Stimulated activated CD4-positive, alpha-beta T cell treated with anti-CD3 and anti-CD28 coated beads, TNF-alpha, amount 100 ng/mL, for 24 hours (primary cell): ENCODE data around the gene ZNF662.

Source experiments
- DNase-seq, 3 experiments: peaks; one replicate each; pipeline ENCODE4 v3.0.0-alpha.2; 2020; ENCODE audit warnings: low read depth in 3 of 3

The ZNF662 gene

GRCh38 chr3:42887084-42887483 lies 18.9 kb upstream of the ZNF662 start:
- no peak for DNase-seq

GRCh38 chr3:42891042-42891441 lies 14.9 kb upstream of the ZNF662 start:
- no peak for DNase-seq

DNA sequence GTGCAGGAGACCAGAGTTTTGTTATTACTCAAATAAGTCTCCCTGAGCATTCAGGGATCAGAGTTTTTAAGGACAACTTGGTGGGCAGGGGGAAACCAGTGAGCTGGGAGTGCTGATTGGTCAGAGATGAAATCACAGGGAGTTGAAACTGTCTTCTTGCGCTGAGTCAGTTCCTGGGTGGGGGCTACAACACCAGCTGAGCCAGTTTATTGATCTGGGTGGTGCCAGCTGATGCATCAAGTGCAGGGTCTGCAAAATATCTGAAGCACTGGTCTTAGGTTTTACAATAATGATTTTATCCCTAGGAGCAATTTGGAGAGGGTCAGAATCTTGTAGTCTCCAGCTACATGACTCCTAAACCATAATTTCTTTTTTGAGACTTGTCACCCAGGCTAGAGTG lies 13.8 kb upstream of the ZNF662 start:
- no peak for DNase-seq

- DNase-seq: no peak
These were observed 13.1 kb upstream of the ZNF662 start for GRCh38 chr3:42892807-42893206.

DNA sequence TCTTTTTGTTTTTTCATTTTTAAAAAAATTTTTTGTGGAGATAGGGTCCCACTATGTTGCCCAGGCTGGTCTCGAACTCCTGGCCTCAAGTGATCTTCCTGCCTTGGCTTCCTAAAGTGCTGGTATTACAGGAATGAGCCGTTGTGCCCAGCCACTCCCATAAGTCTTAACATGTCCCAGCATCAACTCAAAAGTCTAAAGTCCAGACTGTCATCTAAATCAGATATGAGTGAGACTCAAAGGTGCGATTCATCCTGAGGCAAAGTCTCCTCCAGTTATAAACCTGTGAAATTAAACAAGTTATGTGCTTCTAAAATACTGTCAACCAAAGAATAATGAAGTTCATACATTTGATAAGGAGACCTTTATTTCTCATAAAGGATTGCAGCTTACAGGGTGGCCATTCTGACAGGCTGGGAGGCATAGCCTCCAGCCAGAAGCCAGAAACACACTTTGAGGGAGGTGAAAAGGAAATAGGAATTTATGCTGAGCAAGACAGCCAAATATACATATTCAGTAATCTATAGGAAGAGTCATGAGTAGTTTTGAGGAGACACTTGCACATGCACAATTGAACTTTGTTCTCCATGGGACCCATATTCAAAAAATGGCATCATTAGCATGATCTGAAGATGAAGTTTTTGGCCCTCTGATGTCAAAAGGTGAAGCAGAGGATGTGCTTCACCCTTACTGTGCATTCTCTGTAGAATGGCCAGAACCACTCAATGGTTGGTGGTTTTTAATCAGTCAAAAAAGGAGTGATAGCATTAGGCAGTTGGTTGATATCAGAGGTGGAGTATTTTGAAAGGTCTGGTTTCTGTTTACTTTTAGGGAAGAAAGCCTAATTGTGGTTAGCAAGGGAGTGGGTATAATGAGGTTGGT lies 11.0 kb upstream of the ZNF662 start:
- no peak for DNase-seq

GRCh38 chr3:42895580-42895868 lies 10.4 kb upstream of the ZNF662 start:
- no peak for DNase-seq

DNA sequence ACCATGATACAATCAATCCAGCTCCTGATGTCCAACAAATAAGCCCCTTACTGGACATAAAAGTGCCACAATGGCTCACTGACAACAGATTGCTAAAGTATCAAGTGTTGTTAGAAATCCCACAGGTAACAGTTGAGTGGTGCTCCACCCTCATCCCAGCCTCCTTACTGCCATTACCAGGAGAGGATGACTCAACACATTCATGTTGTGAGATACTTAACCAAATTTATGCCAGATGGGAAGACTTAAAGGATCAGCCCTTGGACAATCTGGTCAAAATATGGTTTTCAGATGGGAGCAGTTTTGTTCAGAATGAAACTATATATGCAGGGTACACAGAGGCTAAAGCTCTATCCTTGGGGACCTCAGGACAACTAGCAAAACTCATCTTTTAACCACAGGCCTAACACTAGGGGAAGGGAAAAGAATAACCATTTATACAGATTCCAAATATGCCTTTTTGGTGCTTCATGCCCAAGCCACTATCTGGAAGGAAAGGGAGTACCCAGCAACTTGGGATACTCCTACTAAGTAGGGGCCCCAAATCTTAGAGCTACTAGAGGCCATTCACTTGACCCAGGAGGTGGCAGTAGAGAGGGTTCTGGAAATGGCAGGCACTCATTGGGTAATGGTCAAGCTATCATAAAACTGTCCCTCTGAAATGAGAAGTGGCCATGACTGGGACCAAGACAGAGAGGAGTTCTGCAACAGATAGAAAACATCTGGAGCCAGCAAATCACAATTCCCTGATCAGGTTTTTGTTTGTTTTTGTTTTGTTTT lies 6.9 kb upstream of the ZNF662 start:
- DNase-seq: no peak

DNA sequence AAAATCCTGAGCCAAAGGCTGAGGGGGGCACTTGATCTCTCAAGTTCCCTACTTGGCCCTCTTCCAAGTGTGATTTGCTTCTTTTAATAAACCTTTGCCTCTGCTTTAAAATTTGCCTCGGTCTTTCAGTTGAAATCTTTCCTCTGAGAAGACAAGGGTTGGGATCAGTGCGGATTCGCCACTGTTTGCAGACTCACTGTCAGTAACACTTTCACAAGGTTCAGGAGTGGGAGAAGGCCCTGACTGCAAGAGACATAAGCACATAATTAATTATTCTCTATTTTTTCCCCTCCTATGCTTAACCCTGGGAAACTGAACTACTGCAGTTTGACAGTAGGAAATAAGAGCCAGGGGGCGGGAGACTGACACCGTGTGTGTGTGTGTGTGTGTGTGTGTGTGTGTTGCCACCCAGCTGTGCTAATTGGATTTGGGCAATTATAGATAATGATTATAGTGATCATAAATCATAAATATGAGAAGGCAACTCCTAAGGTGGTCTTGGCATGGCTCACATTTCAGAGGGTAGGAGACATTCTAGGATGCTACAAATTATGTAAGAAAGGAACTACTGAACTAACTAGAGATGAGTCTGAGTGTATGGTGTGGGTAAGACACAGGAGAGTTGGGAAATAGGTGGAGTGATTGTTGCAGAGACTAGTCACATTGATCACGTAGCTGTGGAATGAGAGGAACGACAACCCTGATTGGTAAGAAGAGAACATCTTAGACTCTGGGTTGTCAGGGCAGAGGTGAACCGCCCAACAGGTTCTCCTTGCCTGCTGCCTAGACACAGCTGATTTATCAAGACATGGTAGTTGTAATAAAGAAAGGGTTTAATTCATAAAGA lies 5.5 kb upstream of the ZNF662 start:
- no peak for DNase-seq

GRCh38 chr3:42901073-42901415 lies 4.9 kb upstream of the ZNF662 start:
- no peak for DNase-seq

- no peak for DNase-seq
These were observed 3.7 kb upstream of the ZNF662 start for GRCh38 chr3:42902257-42902656.

GRCh38 chr3:42904076-42904475 lies 1.9 kb upstream of the ZNF662 start:
- DNase-seq: no peak

DNA sequence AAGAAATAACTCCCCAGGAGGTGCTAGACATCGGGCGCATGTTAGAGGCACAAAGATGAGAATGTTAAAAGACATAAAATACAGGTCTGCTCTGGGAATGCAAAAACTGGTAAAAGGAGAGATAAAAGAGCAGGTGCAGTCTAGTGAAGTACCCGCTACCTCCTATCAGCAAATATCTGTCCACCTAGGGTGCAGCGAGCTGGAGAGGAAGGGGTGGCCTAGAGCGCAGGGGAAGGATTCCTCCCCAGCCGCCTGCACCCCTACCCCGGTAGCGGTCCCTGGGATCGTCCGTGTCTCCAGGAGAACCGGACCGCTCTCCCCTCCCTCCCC lies 237 bp upstream of the ZNF662 start:
- DNase-seq: no peak

- DNase-seq: no peak
These were observed 874 bp downstream of the ZNF662 start for GRCh38 chr3:42906848-42907183.

GRCh38 chr3:42908675-42909074 lies 2.7 kb downstream of the ZNF662 start:
- DNase-seq: no peak

DNA sequence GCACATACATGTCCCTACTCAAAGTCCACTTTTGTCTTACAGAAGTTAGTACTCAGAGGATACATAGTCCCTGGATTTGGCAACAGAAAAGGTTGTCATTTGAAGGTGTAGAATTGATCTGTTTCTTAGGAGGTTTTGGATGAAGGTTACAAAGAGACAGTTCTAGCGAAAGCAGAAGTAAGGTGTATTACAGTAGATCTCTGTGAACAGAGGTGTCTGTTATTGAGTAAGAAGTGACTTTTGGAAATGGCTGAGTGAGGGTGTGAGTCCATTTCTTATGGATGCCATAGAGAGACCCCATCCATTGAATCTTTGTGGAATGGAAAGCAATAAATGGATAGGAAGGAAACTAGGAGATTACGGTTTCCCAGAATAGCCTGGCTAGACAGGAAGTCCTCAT lies 5.6 kb downstream of the ZNF662 start:
- no peak for DNase-seq

DNA sequence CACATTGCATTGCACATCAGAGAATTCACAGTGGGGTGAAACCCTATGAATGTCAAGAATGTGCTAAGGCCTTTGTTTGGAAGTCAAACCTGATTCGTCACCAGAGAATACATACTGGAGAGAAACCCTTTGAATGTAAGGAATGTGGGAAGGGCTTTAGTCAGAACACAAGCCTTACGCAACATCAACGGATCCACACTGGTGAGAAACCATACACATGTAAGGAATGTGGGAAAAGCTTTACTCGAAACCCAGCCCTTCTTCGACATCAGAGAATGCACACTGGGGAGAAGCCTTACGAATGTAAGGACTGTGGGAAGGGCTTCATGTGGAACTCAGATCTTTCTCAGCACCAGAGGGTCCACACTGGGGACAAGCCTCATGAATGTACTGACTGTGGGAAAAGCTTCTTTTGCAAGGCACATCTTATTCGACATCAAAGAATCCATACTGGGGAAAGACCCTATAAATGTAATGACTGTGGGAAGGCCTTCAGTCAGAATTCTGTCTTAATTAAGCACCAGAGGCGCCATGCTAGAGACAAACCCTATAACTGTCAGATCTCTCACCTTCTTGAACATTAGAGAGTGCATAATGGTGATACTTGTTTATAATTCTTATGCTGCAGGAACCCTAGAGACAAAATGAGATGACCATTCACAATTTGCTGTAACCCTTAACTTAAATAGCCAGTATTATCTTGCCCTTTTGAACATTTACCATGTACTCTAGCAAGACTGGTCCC lies 9.0 kb downstream of the ZNF662 start:
- no peak for DNase-seq

- no peak for DNase-seq
These were observed 17.7 kb downstream of the ZNF662 start for GRCh38 chr3:42923606-42924005.

DNA sequence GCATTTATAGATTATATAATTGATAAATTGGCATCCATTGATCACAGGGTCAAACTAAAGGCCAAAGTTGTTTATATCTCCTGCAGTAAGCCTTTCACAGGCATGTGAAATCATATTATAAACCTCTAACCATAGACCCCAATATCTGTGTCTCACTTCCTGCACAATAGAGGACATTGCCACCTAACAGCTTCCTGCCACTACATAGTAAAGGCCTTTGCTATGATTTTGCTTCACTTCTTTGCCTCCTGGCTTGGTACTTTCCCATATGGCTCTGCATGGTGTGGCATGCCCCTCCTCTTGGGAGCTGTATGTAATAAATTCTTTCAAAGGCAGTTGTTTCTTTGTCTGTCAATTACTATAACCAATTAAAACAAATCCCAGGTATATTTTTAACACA lies 20.4 kb downstream of the ZNF662 start:
- no peak for DNase-seq

DNA sequence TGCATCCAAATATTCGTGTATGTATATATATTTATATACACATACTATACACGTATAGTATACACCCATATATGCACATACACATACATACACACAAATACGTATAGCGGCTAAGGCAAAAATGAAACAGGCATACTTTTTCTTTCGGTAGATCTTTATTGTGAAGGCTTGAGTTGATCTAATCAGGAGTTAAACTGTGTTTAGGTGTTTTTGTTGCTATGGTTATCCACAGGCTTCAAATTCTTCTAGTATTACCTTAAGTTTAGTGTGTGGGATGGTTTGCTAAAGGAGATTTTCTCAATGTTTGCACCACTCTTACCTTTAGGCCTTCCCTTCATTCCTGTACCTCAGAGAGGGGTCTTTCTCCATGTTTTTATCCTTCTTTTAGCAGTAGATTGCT lies 28.2 kb downstream of the ZNF662 start:
- no peak for DNase-seq

GRCh38 chr3:42934910-42935309 lies 29.0 kb downstream of the ZNF662 start:
- no peak for DNase-seq

DNA sequence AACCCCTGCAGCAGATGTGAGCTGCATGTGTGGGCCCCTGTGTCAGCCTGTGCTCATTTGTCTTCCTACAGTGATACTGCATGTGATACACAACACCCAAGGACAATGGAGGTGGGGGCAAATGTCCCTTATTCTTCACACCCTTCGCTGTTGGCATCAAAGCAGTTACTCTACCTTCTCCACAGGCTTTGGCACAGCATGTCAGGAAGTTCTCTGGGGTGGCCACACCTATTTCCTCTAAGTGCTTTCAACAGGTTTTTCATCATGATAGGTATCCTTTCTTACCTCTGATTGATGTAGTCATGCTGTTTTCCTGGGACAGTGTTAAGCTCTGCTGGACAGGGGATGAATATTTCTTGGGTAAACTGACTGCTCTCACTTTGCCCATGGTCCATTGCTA lies 29.5 kb downstream of the ZNF662 start:
- no peak for DNase-seq
